ENCODE results near the gene KIAA0040. TPM values are rescaled to one million over a fixed set of nuclear protein-coding genes. Genes with fewer than 3 reads are reported as not detected.

The KIAA0040 gene
- total RNA-seq, 2 experiments from 2014 or later, result 49.8 to 57.1 TPM

DNA sequence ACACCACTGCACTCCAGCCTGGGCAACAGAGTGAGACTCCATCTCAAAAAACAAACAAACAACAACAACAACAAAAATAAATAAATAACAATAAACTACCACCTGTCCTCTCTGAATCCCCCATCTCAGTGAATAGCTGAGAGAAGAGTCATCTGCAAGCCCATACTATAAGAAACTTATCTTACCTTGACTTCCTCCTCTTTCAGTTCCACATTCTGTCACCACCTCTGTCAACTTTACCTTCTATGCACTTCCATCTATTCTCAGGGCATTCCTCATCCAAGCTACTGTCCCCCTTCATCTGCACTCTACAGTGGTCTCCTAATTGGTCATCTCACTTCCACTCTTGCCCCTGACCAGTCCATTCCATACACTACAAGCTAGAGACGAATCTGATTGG is 58.1 kb downstream of the KIAA0040 start:
- H3K4me1 Mint-ChIP-seq, result peaks cover 6% of the 10 kb centered on the region
- no peak overlapping the region for H3K4me3 Mint-ChIP-seq
- no peaks in the 10 kb centered on the region for H3K9me3 Mint-ChIP-seq
- H3K27ac Mint-ChIP-seq, result peak overlapping the region; percentile 1
- H3K27me3 Mint-ChIP-seq, result peaks cover 17% of the 10 kb centered on the region
- ATAC-seq (ENCODE audit: low read depth), result no peak
- H3K36me3 Mint-ChIP-seq, result no peaks in the 10 kb centered on the region
- DNase-seq, result no peak
- POLR2A ChIA-PET, result no interaction called here

DNA sequence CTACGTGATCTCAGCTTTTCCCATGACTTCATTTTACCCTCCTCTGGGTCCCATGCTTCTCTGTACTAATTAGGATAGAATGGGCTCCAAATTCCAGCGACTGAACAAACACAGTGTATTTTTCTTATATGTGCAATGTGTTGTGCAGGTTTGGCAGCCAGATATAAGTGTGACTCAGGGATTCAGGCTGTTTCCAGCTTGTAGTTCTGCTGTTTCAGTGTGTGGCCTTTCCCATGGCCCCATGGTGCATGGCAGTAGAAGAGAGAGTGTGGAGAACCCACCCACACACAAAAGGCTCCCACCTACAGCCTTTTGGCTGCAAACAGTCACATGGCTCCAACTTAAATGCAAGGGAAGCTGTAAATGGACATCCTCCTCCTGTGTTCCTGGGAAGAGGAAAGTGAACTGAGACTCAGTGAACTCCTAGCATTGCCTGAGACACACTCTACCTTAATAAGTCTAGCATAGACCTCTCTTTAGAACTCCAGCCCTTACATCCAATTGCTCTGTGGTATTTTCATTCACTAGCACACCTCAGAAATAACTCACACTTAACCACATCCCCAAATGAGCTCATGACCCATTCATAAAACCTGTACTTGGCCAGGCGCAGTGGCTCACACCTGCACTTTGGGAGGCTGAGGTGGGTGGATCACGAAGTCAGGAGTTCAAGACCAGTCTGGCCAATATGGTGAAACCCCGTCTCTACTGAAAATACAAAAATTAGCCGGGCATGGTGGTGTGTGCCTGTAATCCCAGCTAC is 58.7 kb downstream of the KIAA0040 start:
- Mint-ChIP-seq H3K27me3 (peaks cover 17% of the 10 kb centered on the region), H3K36me3 (no peaks in the 10 kb centered on the region), H3K4me3 (no peak overlapping the region), H3K9me3 (no peaks in the 10 kb centered on the region), H3K4me1 (peaks cover 6% of the 10 kb centered on the region), H3K27ac (no peak overlapping the region)
- no peak for ATAC-seq (ENCODE audit: low read depth)
- no peak for DNase-seq
- POLR2A ChIA-PET, result no interaction called here

DNA sequence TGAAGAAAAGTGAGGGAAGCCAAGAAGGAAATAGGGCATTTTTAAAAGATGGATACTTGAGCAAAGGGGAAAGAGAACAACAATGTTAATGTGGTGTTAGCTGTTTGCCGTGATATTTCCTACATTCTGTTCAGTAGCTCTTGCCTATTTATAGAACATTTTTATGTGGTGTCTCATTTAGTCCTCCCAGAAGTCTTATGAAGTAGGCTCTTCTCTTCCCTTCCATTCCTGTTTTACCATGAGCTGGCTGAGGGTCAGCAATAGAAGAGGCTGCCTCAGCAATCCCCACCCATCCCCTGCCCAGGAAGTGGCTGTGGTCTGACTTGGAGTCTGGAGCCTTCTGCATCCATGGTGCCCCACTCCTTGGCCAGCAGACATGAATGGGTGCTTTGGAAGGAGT is 60.1 kb downstream of the KIAA0040 start:
- Mint-ChIP-seq H3K4me1 (peaks cover 8% of the 10 kb centered on the region), H3K4me3 (no peak overlapping the region), H3K9me3 (no peaks in the 10 kb centered on the region), H3K27me3 (peaks cover 17% of the 10 kb centered on the region), H3K36me3 (no peaks in the 10 kb centered on the region), H3K27ac (no peak overlapping the region)
- POLR2A ChIA-PET, result no interaction called here
- DNase-seq, result no peak
- ATAC-seq (ENCODE audit: low read depth), result no peak

DNA sequence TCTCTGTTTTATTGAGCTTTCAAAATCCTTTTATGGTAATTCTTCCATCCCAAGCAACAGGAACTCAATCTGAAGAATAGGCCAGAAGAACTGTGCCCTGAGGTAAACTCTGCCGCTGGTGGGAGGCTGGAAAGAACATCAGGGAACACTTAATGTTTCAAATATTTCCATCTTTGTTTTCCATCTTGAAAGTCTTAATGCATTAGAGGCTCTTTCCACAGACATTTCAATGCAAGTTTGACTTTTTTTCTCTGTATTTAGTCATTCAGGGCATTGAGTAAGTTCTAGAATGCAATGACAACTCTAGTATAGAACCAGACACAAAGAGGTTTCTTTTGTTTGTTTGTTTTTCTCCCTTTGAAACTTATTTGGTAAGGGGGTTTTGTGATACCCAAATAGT is 61.5 kb downstream of the KIAA0040 start:
- Mint-ChIP-seq H3K4me3 (no peak overlapping the region), H3K36me3 (no peaks in the 10 kb centered on the region), H3K27ac (no peak overlapping the region), H3K4me1 (peaks cover 8% of the 10 kb centered on the region), H3K9me3 (no peaks in the 10 kb centered on the region), H3K27me3 (peaks cover 12% of the 10 kb centered on the region)
- DNase-seq, result no peak
- no peak for ATAC-seq (ENCODE audit: low read depth)
- POLR2A ChIA-PET, result no interaction called here

DNA sequence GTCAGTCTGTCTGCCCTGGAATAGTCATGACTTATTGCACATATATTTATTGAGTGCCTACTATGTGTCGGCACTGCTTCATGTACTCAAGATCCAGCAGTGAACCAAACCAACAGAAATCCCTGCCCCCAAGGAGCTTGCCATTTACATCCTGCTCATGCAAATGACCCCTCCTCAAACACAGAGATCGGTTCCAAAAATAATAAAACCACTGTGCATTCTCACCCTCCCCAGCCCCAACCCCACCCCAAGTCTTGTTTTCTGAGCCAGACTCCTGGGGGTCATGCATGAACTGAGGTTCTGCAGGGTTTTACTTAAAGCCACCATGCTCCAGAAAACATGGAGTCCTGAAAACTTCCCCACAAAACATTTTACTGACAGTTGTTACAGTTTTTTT is 61.9 kb downstream of the KIAA0040 start:
- peaks cover 8% of the 10 kb centered on the region for H3K27me3 Mint-ChIP-seq
- H3K27ac Mint-ChIP-seq, result no peak overlapping the region
- ATAC-seq (ENCODE audit: low read depth) (no peak), DNase-seq (no peak)
- no peaks in the 10 kb centered on the region for H3K9me3 Mint-ChIP-seq
- POLR2A ChIA-PET, result no interaction called here
- peaks cover 8% of the 10 kb centered on the region for H3K4me1 Mint-ChIP-seq
- no peak overlapping the region for H3K4me3 Mint-ChIP-seq
- no peaks in the 10 kb centered on the region for H3K36me3 Mint-ChIP-seq

DNA sequence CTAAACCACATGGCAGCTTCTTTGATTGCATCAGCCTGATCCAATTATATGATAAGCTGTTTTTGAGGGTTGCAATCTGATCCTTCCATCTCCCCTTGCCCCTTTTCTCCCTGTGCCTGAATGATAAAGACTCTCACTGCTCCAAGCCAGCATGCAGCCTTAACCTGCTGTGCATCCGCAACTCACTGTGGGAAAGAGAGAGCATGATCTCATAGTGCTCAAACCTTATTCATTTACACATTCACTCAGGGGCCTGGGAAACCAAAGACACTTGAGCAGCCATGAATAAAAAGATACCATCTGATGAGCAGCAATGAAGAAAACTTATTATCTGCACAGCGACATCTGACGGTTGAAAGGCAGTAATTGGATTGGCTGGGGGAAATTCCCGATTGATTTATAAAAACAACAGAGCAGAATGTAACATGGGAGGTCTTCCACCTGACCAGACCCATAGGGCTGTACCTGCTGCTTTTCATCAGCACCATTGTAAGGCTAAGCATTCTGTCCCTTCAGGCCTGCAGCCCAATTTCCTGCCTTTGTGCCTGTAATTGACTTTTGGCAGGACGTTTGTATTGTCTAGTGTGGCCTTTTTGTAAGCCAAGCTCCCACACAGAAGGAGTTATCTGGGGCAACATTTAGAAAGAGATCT is 62.5 kb downstream of the KIAA0040 start:
- DNase-seq (no peak), ATAC-seq (ENCODE audit: low read depth) (no peak)
- no peaks in the 10 kb centered on the region for H3K36me3 Mint-ChIP-seq
- H3K4me1 Mint-ChIP-seq, result peaks cover 8% of the 10 kb centered on the region
- no peak overlapping the region for H3K4me3 Mint-ChIP-seq
- no peak overlapping the region for H3K27ac Mint-ChIP-seq
- no peaks in the 10 kb centered on the region for H3K9me3 Mint-ChIP-seq
- POLR2A ChIA-PET, result no interaction called here
- H3K27me3 Mint-ChIP-seq, result peaks cover 7% of the 10 kb centered on the region

DNA sequence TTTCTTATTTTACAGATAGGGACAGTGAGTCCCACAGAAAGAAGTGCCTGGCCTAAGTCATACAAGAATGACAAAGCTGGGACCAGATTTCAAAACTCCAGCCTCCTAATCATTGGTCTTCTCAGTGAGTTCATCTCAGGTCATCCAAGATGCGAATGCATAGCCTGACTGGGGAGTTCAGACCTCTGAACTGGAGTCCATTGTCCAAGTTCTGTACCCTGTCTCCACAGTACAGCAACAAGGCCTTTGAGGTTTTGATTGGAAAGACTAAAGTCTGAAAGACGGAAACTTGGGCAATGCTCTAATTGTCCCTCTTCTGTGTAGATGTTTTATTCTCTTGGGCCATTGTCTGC is 63.0 kb downstream of the KIAA0040 start:
- Mint-ChIP-seq H3K4me1 (peaks cover 7% of the 10 kb centered on the region), H3K9me3 (no peaks in the 10 kb centered on the region), H3K27ac (no peak overlapping the region), H3K4me3 (no peak overlapping the region), H3K36me3 (no peaks in the 10 kb centered on the region), H3K27me3 (peaks cover 7% of the 10 kb centered on the region)
- no peak for DNase-seq
- POLR2A ChIA-PET, result no interaction called here
- no peak for ATAC-seq (ENCODE audit: low read depth)

DNA sequence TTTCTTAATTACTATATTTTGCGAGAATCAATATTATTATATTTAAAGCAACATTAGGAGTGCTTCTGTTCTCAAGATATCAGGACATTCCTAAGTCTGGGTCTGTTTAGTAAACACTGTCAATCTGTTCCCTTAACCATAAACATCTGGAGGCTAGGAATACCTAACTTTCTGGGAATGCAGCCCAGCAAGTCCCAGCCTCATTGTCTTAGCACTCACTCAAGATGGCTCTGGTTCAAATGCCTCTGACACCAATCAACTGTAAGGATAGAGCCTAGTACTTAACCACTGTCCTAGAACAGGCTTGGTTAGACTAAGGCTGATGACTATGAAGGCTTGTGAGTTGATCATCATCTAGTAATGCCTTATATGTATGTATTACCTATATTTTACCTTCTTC is 63.4 kb downstream of the KIAA0040 start:
- no peaks in the 10 kb centered on the region for H3K9me3 Mint-ChIP-seq
- no peaks in the 10 kb centered on the region for H3K36me3 Mint-ChIP-seq
- H3K27ac Mint-ChIP-seq, result no peak overlapping the region
- POLR2A ChIA-PET, result no interaction called here
- DNase-seq (no peak), ATAC-seq (ENCODE audit: low read depth) (no peak)
- peaks cover 5% of the 10 kb centered on the region for H3K4me1 Mint-ChIP-seq
- no peak overlapping the region for H3K4me3 Mint-ChIP-seq
- H3K27me3 Mint-ChIP-seq, result peaks cover 7% of the 10 kb centered on the region

DNA sequence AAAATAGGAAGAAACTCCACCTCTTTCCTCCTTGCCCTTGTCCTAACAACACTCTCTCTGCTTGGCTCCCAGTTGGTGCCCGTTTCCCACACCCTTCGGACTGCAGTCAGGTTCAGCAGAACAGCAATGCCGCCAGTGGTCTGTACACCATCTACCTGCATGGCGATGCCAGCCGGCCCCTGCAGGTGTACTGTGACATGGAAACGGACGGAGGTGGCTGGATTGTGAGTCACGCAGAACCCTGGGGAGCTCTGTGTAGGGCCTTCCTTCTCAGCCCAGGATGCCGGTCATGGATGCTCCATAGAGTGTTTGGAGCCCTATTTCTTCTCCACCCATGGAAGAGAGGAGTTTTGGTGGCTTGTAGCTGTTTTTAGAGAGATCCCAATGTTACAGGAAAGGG is 64.1 kb downstream of the KIAA0040 start:
- H3K4me1 Mint-ChIP-seq, result peaks cover 3% of the 10 kb centered on the region
- H3K4me3 Mint-ChIP-seq, result no peak overlapping the region
- peaks cover 6% of the 10 kb centered on the region for H3K27me3 Mint-ChIP-seq
- POLR2A ChIA-PET, result no interaction called here
- no peak overlapping the region for H3K27ac Mint-ChIP-seq
- no peaks in the 10 kb centered on the region for H3K9me3 Mint-ChIP-seq
- DNase-seq (no peak), ATAC-seq (ENCODE audit: low read depth) (no peak)
- H3K36me3 Mint-ChIP-seq, result no peaks in the 10 kb centered on the region

DNA sequence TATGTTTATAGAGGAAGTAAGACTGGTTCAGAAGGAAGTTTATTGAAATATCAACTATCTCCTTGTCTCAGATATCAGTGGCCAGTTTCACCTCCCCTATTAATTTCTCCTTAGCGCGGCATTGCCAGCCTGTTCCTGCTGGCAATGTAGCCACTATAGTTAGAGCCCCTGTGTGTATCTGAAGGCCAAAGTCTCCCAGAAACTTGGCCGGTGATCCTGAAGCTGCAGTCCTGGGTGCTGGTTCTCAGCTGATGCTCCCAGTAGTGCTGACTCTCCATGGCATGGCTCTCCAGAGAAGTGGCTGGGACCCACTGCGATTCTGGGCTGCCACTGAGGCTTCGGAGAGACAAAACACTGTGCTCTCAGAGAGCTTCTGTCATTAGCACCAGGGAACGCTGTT is 65.0 kb downstream of the KIAA0040 start:
- Mint-ChIP-seq H3K4me3 (no peak overlapping the region), H3K27me3 (peaks cover 3% of the 10 kb centered on the region), H3K4me1 (peaks cover 3% of the 10 kb centered on the region), H3K36me3 (no peaks in the 10 kb centered on the region), H3K27ac (no peak overlapping the region), H3K9me3 (no peaks in the 10 kb centered on the region)
- no peak for DNase-seq
- ATAC-seq (ENCODE audit: low read depth), result no peak
- POLR2A ChIA-PET, result no interaction called here

DNA sequence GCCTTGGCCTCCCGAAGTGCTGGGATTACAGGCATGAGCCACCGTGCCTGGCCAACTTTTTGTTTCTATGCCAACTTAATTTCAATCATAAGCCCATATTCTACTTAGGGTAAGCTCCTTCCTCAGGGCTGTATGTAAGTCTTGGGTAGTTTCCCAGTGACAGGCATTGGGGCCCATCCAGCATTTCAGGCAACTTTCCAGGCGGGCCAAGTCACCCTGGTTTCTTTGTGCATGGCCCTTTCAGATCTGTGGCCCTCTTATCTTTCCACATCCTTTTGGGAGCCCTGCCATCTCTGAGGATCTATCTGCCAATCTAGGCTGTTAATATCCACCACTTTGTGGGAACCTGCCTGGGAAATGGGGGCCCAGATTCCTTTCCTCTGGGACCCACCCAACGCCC is 66.2 kb downstream of the KIAA0040 start:
- Mint-ChIP-seq H3K9me3 (no peaks in the 10 kb centered on the region), H3K27me3 (peaks cover 3% of the 10 kb centered on the region), H3K36me3 (no peaks in the 10 kb centered on the region), H3K4me3 (no peak overlapping the region), H3K27ac (no peak overlapping the region), H3K4me1 (peaks cover 3% of the 10 kb centered on the region)
- ATAC-seq (ENCODE audit: low read depth) (no peak), DNase-seq (no peak)
- POLR2A ChIA-PET, result no interaction called here

DNA sequence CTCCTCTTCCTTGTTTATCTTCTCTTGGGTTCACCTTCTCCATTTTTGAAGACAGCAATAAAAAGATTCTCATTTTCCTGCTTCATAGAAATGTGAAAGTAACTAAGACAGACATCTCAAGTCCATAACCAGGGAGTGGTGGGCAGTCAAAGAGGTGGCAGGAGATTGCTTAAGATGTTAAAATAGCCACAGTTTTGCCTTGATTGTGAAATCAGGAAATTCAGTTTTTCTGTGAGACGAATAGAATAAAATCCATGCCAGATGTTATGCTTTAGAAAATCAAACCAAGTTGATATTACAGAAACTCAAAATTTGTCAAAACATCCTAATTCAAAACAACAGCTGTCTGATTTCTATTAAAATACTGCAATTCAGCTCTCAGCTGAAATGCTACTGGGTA is 67.7 kb downstream of the KIAA0040 start:
- Mint-ChIP-seq H3K9me3 (no peaks in the 10 kb centered on the region), H3K36me3 (no peaks in the 10 kb centered on the region), H3K27ac (no peak overlapping the region), H3K4me1 (peaks cover 3% of the 10 kb centered on the region), H3K27me3 (peaks cover 3% of the 10 kb centered on the region), H3K4me3 (no peak overlapping the region)
- DNase-seq, result no peak
- POLR2A ChIA-PET, result interaction anchor here (1.0 kb wide), 1 partner anchor 95 kb away, joined by 12 read pairs; no protein-coding TSS in a partner anchor
- no peak for ATAC-seq (ENCODE audit: low read depth)

DNA sequence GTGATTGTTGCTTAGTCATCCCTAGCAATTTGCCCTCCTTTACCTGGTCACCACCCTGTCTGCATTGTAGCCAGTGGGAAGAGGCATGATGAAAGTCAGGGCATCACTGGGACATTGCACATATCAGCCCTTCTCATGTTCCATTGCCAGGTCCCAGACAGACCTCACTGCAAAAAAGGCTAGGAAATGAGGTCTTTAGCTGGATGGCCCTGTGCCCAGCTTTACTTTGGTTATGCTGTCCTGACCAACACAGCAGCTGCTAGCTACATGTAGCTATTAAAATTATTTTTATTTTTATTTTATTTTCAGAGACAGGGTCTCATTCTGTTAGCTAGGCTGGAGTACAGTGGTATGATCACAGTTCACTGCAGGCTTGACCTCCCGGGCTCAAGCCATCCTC is 72.1 kb downstream of the KIAA0040 start:
- Mint-ChIP-seq H3K9me3 (no peaks in the 10 kb centered on the region), H3K36me3 (no peaks in the 10 kb centered on the region), H3K27me3 (no peaks in the 10 kb centered on the region), H3K27ac (no peak overlapping the region), H3K4me1 (no peaks in the 10 kb centered on the region), H3K4me3 (no peak overlapping the region)
- ATAC-seq (ENCODE audit: low read depth), result no peak
- POLR2A ChIA-PET, result no interaction called here
- no peak for DNase-seq

Data from activated naive CD8-positive, alpha-beta T cell treated with anti-CD3 and anti-CD28 coated beads, Interleukin-2, amount 10 ng/mL, durations not matched to agents 7 days and 5 days (primary cell).